Activated T-helper 1 cell treated with Interleukin-2 at 50 U/mL for 16 hours (primary cell): ENCODE data around the gene LONP2.
"Not testable (repeated sequence)": the region's sequence is repeated elsewhere in the genome, so short reads cannot be mapped to it uniquely, and the experiment has no call there.

Source experiments
- DNase-seq: peaks from one replicate; pipeline ENCODE4 v3.0.0-alpha.2; 2020; ENCODE audit warnings: low read depth

The LONP2 gene

DNA sequence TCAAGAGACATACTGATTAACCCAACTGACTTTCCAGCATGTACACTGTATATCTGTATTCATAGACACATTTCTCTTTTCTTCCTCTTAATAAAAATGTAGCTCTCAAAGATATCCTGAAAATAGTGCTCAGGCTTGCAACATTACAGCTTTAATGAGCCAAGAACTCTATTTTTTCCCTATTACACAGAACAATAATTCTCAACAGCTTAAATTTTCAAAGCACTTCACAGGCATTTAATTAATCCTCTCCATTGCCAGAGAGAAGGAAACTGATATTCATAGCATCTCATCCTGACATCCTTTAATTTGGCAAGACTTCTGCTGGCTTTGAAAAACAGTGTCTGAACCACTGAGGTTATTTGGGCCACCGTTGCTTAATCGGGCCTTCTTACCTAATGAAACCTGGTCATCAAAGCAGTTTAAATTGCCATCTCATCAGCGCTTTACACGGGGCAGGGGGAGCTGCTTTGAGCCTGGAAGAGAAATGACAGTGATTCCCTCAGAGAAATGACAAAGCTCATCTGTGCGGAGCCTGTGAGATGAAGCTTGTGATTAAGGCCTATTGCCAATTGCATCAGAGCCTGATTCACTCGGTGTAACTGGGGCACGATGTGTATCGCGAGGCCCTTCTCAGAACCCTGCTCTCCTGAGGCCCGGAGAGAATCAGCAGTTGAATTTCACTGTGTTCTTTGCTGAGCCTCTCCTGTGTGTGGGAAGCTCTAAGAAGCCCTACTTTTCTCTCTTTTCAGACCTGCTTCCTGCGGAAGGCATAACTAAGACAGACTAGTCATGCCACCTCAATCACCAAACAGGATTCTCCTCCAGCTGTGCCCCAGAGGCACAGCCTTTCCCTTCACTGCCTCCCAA is 149.6 kb downstream of the LONP2 start:
- no peak for DNase-seq

DNA sequence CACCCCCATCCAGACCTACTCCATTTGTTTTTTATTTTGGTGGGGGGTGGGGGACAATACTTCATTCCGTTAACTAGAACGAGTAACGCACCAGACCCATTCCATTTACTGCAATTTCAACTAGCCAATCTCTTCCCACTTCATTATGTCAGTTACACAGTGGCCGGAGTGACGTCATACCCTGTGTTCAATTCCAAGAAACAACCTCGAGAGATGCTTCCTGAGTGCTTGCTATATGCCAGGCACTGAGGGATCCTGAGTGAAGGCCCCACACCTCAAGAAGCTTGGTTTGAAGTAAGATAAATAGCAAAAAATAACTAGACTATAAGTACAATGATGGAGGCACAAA is 150.2 kb downstream of the LONP2 start:
- DNase-seq = no peak

DNA sequence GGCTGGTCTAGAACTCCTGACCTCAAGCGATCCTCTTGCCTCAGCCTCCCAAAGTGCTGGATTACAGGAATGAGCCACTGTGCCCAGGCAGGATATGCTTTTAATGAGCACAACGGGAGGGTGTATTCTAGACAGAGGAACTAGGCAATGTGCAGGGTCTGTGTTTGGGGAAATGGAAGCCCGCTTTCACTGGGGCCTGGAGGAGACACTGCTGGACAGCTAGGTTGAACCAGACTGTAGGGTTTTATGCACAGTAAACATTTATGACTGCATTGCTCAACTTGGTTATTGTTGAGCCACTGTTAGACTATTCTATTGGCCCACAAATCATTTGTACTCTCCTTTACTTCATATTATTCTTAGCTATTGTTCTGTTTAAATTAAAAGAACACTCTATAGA is 151.3 kb downstream of the LONP2 start:
- DNase-seq = no peak

DNA sequence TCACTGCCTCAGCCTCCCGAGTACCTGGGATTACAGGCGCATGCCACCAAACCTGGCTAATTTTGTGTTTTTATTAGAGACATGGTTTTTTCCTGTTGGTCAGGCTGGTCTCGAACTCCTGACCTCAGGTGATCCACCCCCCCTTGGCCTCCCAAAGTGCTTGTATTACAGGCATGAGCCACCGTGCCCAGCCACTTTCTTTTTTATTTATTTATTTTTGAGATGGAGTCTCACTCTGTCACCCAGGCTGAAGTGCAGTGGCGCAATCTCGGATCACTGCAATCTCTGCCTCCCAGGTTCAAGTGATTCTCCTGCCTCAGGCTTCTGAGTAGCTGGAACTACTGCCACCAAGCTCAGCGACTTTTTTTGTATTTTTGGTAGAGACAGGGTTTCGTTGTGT is 158.4 kb downstream of the LONP2 start:
- DNase-seq = not testable (repeated sequence)

DNA sequence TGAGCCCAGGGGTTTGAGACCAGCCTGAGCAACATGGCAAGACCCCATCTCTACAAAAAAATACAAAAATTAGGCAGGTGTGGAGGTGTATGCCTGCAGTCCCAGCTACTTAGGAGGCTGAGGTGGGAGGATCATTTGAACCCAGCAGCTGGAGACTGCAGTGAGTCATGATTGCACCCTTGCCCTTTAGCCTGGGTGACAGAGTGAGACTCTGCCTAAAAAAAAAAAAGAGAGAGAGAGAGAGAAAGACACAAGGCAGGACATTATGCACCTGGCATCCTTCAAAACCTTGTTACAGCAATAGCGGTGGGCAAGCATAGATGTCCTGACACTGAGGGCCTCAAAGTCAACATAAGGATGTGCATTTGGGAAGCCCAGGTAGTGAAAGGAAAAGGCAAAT is 161.1 kb downstream of the LONP2 start:
- DNase-seq = no peak

DNA sequence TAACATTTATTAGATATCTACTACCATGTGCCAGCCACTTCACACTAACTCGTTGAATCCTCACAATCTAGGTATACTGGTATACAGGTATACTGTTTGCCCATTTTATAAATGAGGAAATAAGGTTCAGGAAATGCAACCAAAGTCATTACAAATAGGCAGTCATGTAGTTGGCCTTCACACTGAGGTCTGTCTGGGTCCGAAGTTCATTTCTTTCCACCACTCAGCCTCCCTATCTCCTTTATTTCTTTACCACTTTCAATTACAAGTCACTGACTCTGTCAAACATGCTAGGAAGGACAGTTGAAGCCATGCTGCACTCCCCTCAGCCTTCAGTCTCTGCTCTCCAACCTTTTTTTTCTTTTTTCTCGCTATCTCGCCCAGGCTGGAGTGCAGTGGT is 161.8 kb downstream of the LONP2 start:
- no peak for DNase-seq
